Naive thymus-derived CD4-positive, alpha-beta T cell (primary cell): ENCODE results near the gene ROS1. TPM values are rescaled to one million over a fixed set of nuclear protein-coding genes. Genes with fewer than 3 reads are reported as not detected.

ENCODE experiments used
- ATAC-seq: fragments of 150-1000 bp; cut with Tn5 transposase; 2 replicates; pipeline ENCODE4 v1.10.0; 2021; ENCODE audit warnings: mild to moderate bottlenecking, moderate library complexity
- CTCF ChIA-PET: fragments of 350-600 bp; sonication (Branson Sonifier 250); formaldehyde crosslinking; loops from one replicate; lab custom pipeline; 2021; ENCODE audit warnings: antibody characterized with exemption; lab: Charles Lee
- POLR2A ChIA-PET: fragments of 350-600 bp; sonication (Branson Sonifier 250); formaldehyde crosslinking; loops from one replicate; lab custom pipeline; 2021; ENCODE audit warnings: antibody characterized with exemption, inconsistent platforms; lab: Charles Lee
- DNase-seq, 9 donors: peaks; one replicate each; pipeline versions ENCODE4 v3.0.0 to v3.0.0-alpha.2; 2020 to 2022; ENCODE audit warnings: mixed read lengths in 1 of 9
- H3K27ac ChIP-seq: one replicate; pipeline ENCODE4 v1.7.0; 2013; ENCODE audit warnings: mild to moderate bottlenecking, low read depth, low read length, moderate library complexity
- H3K27me3 ChIP-seq, 2 donors: one replicate each; pipeline ENCODE4 v1.7.0; 2013; ENCODE audit warnings: low read length in 2 of 2, mild to moderate bottlenecking in 2 of 2, moderate library complexity in 2 of 2; ENCODE audit not compliant: control insufficient read depth in 2 of 2, insufficient read depth in 2 of 2
- H3K36me3 ChIP-seq, 3 experiments: 1 replicate in 2 of 3; 2 replicates in 1 of 3; pipeline ENCODE4 v1.7.0; 2013; ENCODE audit warnings: low read length in 3 of 3, mild to moderate bottlenecking in 3 of 3, moderate library complexity in 1 of 3; ENCODE audit not compliant: insufficient read depth in 3 of 3, control insufficient read depth in 2 of 3
- H3K4me1 ChIP-seq, 2 donors: one replicate each; pipeline ENCODE4 v1.7.0; 2013; ENCODE audit warnings: low read length in 2 of 2, mild to moderate bottlenecking in 2 of 2, moderate library complexity in 1 of 2; ENCODE audit not compliant: control insufficient read depth in 2 of 2, insufficient read depth in 2 of 2
- H3K4me3 ChIP-seq: 2 replicates; pipeline ENCODE4 v1.7.0; 2013; ENCODE audit warnings: mild to moderate bottlenecking, low read length
- H3K9me3 ChIP-seq, 3 experiments: 1 replicate in 2 of 3; 2 replicates in 1 of 3; pipeline ENCODE4 v1.7.0; 2013; ENCODE audit warnings: low read length in 3 of 3; ENCODE audit not compliant: control insufficient read depth in 2 of 3
- H3K27ac Mint-ChIP-seq, 9 donors: one replicate each; pipeline ENCODE4 v1.8.0; 2020 to 2022; ENCODE audit warnings: mixed read lengths in 9 of 9, mild to moderate bottlenecking in 8 of 9, moderate library complexity in 5 of 9, inconsistent platforms in 2 of 9
- H3K27me3 Mint-ChIP-seq, 5 donors: one replicate each; pipeline ENCODE4 v1.8.0; 2021 to 2022; ENCODE audit warnings: mixed read lengths in 5 of 5, mild to moderate bottlenecking in 1 of 5
- H3K36me3 Mint-ChIP-seq, 5 donors: one replicate each; pipeline ENCODE4 v1.8.0; 2020 to 2022; ENCODE audit warnings: mixed read lengths in 5 of 5, mild to moderate bottlenecking in 3 of 5, inconsistent platforms in 1 of 5
- H3K4me1 Mint-ChIP-seq, 7 donors: one replicate each; pipeline ENCODE4 v1.8.0; 2020 to 2022; ENCODE audit warnings: mixed read lengths in 7 of 7, mild to moderate bottlenecking in 3 of 7, inconsistent platforms in 1 of 7
- H3K4me3 Mint-ChIP-seq, 10 donors: one replicate each; pipeline ENCODE4 v1.8.0; 2020 to 2022; ENCODE audit warnings: mild to moderate bottlenecking in 10 of 10, mixed read lengths in 10 of 10, moderate library complexity in 6 of 10, inconsistent platforms in 2 of 10
- H3K9me3 Mint-ChIP-seq, 11 donors: one replicate each; pipeline ENCODE4 v1.8.0; 2020 to 2022; ENCODE audit warnings: mixed read lengths in 11 of 11, mild to moderate bottlenecking in 4 of 11, inconsistent platforms in 1 of 11, moderate library complexity in 1 of 11
- intact Hi-C, 2 donors: fragments of 100-400 bp; cut with micrococcal nuclease; formaldehyde crosslinking; loops; one replicate each; pipeline ENCODE4 v1.15.1; 2023
- polyA plus RNA-seq, 2 donors: library from polyadenylated mRNA; unstranded; fragments of 300-500 nt; fragmentation: Illumina TruSeq; gene quantifications; one replicate each; pipeline ENCODE4 v1.2.3, GENCODE V29; 2021
- total RNA-seq, 6 experiments: library from RNA in 5 of 6; stranded (reverse) in 5 of 6; gene quantifications; 1 replicate in 5 of 6; 2 replicates in 1 of 6; pipeline ENCODE4 v1.2.3 and lab custom pipeline; 2021 to 2026

Gene ROS1
- total and polyA plus RNA-seq, 7 experiments from 2014 or later = not detected

DNA sequence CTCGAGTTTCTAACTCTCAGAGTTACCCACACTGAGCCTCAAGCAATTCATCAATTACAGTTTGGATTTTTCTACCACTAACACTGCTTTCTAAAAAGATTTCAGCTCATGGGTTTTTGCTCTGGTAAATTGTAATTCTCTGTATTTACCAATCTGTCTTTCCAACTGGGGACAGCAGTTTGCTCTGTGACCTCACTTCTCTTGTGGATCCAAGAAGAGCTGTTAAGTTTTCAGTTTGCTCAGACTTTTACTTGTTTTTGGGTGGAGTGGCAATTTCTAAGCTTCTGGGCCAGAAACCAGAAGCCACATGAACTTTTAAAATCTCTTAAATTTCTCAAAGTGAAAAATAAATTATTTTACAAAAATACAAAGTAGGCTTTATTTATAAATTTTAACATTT, 74.2 kb downstream of the ROS1 start:
- Histone ChIP-seq H3K27ac (no peak overlapping the region), H3K27me3 (no peaks in the 10 kb centered on the region), H3K4me1 (no peaks in the 10 kb centered on the region), H3K36me3 (no peaks in the 10 kb centered on the region), H3K4me3 (no peak overlapping the region), H3K9me3 (no peaks in the 10 kb centered on the region)
- Mint-ChIP-seq H3K27me3 (peaks cover 0 to 12% (median 0%) of the 10 kb centered on the region in 5 donors), H3K4me3 (no peak overlapping the region), H3K9me3 (no peaks in the 10 kb centered on the region), H3K4me1 (peaks cover 0 to 1% (median 0%) of the 10 kb centered on the region in 7 donors), H3K27ac (no peak overlapping the region), H3K36me3 (no peaks in the 10 kb centered on the region)
- ChIA-PET CTCF (no interaction called here), POLR2A (no interaction called here)
- intact Hi-C loops = no loop called here
- DNase-seq (no peak), ATAC-seq (no peak)

DNA sequence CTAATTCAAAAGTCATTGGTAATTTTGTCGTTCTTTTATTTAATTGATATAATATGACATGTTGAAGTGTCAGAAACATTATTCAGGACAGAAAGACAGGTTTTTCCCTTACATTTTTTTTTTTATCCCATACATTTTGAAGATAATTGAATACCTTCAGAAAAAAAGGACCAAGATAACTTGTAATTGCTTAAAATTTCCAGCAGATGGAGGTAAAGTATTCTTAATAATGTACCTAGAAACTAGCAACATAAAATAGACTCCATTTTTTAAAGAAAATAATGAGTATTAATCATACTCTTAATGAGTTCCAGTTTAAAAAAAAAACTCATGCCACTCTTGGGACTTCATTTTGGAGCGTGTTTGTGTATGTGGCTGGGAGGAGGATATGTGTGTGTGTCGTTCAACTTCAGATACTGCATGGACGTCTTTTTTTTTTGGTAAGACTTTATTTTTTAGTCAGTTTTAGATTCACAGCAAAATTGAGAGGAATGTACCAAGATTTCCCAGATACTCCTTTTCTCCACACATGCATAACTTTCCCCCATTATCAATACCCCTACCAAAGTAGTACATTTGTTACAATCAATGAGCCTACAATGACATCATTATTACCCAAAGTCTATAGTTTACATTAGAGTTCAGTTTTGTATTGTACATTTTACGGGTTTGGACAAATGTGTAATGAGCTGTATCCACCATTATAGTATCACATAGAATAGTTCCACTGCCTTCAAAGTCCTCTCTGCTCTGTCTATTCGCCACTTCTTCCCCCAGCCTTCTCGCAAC, 79.4 kb downstream of the ROS1 start:
- ChIA-PET POLR2A (no interaction called here), CTCF (interaction anchor here (0.8 kb wide), 1 partner anchor 258 kb away, joined by 4 read pairs; no protein-coding TSS in a partner anchor)
- peaks cover 0 to 21% (median 7%) of the 10 kb centered on the region in 5 donors for H3K27me3 Mint-ChIP-seq
- H3K4me1 Mint-ChIP-seq = no peaks in the 10 kb centered on the region
- H3K36me3 Mint-ChIP-seq = no peaks in the 10 kb centered on the region
- H3K27ac Mint-ChIP-seq = no peak overlapping the region
- intact Hi-C loops = loop anchor here (1.0 to 10.0 kb wide), 6 partner anchors 101 to 1778 kb away; partner anchors contain the start of gene SLC35F1 (in 1 of the 2)
- H3K27ac ChIP-seq = no peak overlapping the region
- H3K36me3 ChIP-seq = no peaks in the 10 kb centered on the region
- ATAC-seq = peak; percentile 44
- H3K4me3 ChIP-seq = no peak overlapping the region
- no peak overlapping the region for H3K4me3 Mint-ChIP-seq
- no peaks in the 10 kb centered on the region for H3K4me1 ChIP-seq
- peak in 5 of 9 donors; percentile 3 to 35 (median 14) for DNase-seq
- H3K27me3 ChIP-seq = no peaks in the 10 kb centered on the region
- H3K9me3 Mint-ChIP-seq = no peaks in the 10 kb centered on the region
- H3K9me3 ChIP-seq = no peaks in the 10 kb centered on the region

DNA sequence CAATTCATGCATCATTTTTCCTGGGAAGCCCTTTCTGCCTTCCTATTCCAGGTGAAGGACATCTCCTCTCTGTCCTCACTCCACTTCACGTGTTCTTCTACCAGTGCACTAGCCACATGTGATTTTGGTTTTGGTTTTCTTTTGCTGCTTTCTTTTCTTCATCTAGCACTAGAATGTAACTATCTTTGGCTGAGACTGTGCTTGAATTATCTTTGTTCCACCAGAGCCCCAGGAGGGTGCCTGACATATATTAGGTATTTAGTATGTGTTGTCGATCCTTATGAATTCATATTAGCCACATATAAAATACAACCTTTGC, 80.5 kb downstream of the ROS1 start:
- H3K4me3 Mint-ChIP-seq = no peak overlapping the region

DNA sequence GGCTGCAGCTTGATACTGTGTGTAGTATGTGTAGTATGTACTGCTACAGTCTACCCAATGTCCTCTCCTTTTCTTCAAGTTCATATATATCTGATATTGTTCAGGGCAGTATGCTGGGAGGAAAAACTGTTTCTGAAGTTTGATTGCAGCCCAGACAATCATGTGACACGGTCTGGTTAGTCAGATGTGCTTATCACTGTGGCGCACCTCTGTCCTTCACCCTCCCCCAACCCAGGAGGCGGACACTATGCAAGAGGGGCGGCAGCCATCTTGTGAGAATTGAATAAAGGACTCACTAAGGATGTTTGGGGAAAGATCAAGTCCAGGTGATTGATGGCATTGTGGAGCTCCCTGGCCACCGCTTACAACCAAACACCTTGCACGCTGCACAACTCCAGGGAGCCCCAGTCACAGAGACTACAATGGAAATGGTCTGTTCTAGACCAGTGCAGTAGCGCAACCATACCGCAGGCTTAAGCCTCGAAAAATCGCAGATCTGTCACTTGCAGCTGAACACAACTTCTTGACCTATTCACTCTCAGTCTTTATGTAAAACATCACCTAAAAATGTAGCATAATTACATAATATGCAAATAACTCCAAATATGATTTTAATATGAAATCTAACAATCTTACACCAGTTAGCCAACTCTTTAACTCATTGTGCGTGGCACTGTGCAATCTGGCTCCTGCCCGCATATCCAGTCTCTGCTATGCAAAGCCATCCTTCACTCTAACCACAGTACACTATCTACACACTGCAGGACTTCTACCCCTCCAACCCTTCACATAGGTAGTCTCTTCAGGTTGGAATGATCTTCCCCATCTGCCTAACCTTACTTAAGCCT, 81.1 kb downstream of the ROS1 start:
- CTCF ChIA-PET = interaction anchor here (0.6 to 1.5 kb wide), 3 partner anchors 245 to 260 kb away, joined by 4 to 9 read pairs (median 5); no protein-coding TSS in a partner anchor
- no peak overlapping the region for H3K27ac Mint-ChIP-seq
- POLR2A ChIA-PET = no interaction called here
- peaks cover 0 to 14% (median 13%) of the 10 kb centered on the region in 5 donors for H3K27me3 Mint-ChIP-seq
- ATAC-seq (no peak), DNase-seq (no peak)
- no peak overlapping the region for H3K27ac ChIP-seq
- no peaks in the 10 kb centered on the region for H3K27me3 ChIP-seq
- H3K36me3 ChIP-seq = no peaks in the 10 kb centered on the region
- no peak overlapping the region for H3K4me3 Mint-ChIP-seq
- intact Hi-C loops = loop anchor here (5.0 to 10.0 kb wide), 3 partner anchors 103 to 1780 kb away; partner anchors contain the start of gene SLC35F1 (in 1 of the 2)
- H3K9me3 ChIP-seq = no peaks in the 10 kb centered on the region
- no peaks in the 10 kb centered on the region for H3K9me3 Mint-ChIP-seq
- H3K4me1 ChIP-seq = no peaks in the 10 kb centered on the region
- no peak overlapping the region for H3K4me3 ChIP-seq
- H3K36me3 Mint-ChIP-seq = no peaks in the 10 kb centered on the region
- no peaks in the 10 kb centered on the region for H3K4me1 Mint-ChIP-seq

More for the DNA sequence above, 80.5 kb downstream of the ROS1 start:
- Histone ChIP-seq H3K27ac (no peak overlapping the region), H3K27me3 (no peaks in the 10 kb centered on the region), H3K9me3 (no peaks in the 10 kb centered on the region), H3K4me1 (no peaks in the 10 kb centered on the region), H3K36me3 (no peaks in the 10 kb centered on the region), H3K4me3 (no peak overlapping the region)
- no peaks in the 10 kb centered on the region for H3K9me3 Mint-ChIP-seq
- ATAC-seq (no peak), DNase-seq (no peak)
- CTCF ChIA-PET = interaction anchor here (0.6 kb wide), 2 partner anchors 244 to 258 kb away, joined by 4 to 5 read pairs; no protein-coding TSS in a partner anchor
- no peaks in the 10 kb centered on the region for H3K4me1 Mint-ChIP-seq
- intact Hi-C loops = loop anchor here (5.0 to 10.0 kb wide), 3 partner anchors 102 to 1780 kb away; partner anchors contain the start of gene SLC35F1 (in 1 of the 2)
- no peaks in the 10 kb centered on the region for H3K36me3 Mint-ChIP-seq
- H3K27me3 Mint-ChIP-seq = peaks cover 0 to 14% (median 7%) of the 10 kb centered on the region in 5 donors
- POLR2A ChIA-PET = no interaction called here
- H3K27ac Mint-ChIP-seq = no peak overlapping the region

DNA sequence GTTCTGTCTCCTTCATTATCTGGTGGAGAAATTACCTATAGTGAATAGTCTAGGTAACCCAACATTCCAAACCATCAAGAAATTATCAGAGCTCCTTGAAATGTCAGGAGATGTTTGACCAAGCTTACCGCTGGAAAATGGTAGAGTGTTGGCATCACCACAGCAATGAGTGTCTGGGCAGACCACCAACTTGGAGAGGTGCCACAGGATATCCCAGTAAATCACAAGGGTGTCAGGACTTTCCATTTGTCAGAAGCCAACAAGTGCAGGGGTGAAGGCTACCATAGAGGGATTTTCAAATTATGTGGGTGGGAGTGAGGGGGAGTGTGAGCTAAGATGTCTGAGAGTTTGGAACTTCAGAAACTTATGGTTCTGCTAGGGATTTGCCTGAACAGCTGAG, 87.2 kb downstream of the ROS1 start:
- Histone ChIP-seq H3K36me3 (no peaks in the 10 kb centered on the region), H3K4me3 (no peak overlapping the region), H3K27ac (no peak overlapping the region), H3K4me1 (no peaks in the 10 kb centered on the region), H3K27me3 (no peaks in the 10 kb centered on the region), H3K9me3 (no peaks in the 10 kb centered on the region)
- CTCF ChIA-PET = no interaction called here
- DNase-seq (no peak), ATAC-seq (no peak)
- Mint-ChIP-seq H3K9me3 (peaks cover 0 to 9% (median 0%) of the 10 kb centered on the region in 11 donors), H3K4me1 (no peaks in the 10 kb centered on the region), H3K27me3 (peaks cover 6 to 38% (median 20%) of the 10 kb centered on the region in 5 donors), H3K27ac (no peak overlapping the region), H3K4me3 (no peak overlapping the region), H3K36me3 (no peaks in the 10 kb centered on the region)
- POLR2A ChIA-PET = no interaction called here
- intact Hi-C loops = no loop called here

DNA sequence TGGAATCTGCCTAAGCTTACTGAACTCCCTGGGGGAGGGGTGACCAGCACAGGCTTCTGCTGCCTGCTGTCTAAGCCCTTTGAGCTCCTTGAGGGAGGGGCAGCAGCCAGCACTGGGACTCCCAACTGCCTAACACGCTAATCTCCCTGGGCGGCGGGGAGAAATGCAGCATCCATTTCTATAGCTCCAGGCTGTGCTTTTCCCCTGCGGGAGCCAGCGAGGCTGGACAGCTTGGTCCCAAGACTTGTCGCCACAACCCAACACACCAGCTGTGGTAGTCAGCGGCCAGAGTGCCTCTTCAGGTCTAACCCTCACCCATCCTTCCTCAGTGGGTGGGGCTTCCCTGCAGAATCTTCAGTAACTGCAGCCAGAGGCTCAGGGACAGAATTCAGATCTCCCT, 95.8 kb downstream of the ROS1 start:
- intact Hi-C loops = no loop called here
- Mint-ChIP-seq H3K27me3 (peaks cover 0 to 55% (median 36%) of the 10 kb centered on the region in 5 donors), H3K4me3 (no peak overlapping the region), H3K4me1 (no peaks in the 10 kb centered on the region), H3K27ac (no peak overlapping the region), H3K9me3 (peaks cover 2 to 21% (median 10%) of the 10 kb centered on the region in 11 donors), H3K36me3 (peaks cover 0 to 6% (median 0%) of the 10 kb centered on the region in 5 donors)
- no peak overlapping the region for H3K27ac ChIP-seq
- no peaks in the 10 kb centered on the region for H3K9me3 ChIP-seq
- ChIA-PET POLR2A (no interaction called here), CTCF (no interaction called here)
- H3K36me3 ChIP-seq = no peaks in the 10 kb centered on the region
- ATAC-seq (no peak), DNase-seq (no peak)
- no peaks in the 10 kb centered on the region for H3K27me3 ChIP-seq
- no peak overlapping the region for H3K4me3 ChIP-seq
- H3K4me1 ChIP-seq = no peaks in the 10 kb centered on the region
